ENCODE measurements around the gene PAXX.
"Not testable (repeated sequence)": the region's sequence is repeated elsewhere in the genome, so short reads cannot be mapped to it uniquely, and the experiment has no call there.

PAXX gene

DNA sequence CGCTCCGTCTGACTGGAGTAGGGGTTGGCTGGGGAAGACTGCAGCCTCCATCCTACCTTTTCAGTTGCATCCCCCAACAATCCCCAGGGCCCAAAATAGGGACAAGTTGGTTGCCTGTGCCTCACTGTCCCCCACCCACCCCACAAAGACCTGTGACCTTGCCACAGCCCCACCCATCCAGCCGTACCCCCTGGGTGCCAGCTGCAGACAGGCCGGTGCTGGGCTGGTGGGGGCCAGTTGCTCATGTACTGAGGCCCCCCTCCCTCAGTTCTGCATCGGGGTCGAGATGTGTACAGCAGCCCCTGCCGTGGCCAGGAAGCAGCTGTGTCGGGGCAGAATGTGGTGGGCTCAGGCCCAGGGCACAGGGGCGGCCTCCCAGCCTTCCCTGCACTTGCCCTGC, 9.1 kb upstream of the PAXX start:
- DNase-seq = no peak

DNA sequence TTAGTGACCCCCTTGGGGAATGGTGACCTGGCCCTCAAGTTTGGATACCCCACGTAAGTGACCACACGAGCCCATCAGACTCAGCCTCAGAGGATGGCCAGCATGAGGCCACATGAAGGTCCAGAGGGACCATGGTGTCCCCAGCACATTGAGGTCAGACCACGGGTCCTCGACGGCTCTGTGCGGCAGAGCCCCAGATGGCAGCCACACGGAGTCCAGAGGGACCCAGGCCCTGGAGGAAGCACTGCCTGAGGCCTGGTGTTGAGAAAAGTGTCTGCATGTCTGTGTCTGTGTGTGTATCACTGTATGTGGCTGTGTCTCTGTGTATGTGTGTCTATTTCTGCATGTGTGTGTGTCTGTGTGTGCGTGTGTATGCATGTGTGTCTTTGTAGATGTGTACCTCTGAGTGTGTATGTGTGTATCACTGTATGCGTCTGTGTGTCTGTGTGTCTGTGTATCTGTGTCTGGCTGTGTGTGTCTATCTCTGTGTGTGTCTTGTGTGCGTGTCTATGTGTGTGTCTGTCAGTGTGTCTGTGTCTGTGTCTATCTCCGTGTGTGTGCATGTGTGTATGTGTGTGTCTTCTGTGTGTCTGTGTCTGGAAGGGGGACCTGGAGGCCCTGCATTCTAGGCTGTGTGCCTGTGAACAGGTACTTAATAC, 8.4 kb upstream of the PAXX start:
- DNase-seq = no peak

DNA sequence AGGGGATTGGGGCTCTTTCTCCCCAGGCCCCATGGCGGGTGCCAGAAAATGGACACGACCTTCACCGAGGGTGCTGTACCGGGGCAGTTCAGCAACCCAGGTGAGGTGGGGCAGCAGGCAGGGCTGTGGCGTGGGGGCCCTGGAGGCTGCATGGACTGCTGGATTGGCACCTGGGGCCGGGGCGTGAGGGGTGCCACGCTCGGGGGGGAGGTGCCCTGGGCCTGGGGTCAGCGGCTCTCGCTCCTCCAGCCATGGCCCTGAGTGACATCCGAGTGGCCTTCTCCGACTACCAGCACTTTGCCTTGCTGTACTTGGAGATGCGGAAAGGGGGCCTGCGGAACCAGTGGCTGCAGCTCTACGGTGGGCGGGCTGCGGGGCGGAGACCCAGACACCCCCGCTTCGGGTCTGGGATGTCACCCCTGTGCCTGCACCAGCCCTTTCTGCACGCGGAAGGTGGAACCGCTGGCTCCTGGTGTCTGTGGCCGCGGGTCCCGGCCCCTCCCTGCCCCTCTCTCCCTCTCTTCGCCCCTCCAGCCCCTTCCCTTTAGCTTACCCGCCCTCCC, 7.7 kb upstream of the PAXX start:
- no peak for DNase-seq

DNA sequence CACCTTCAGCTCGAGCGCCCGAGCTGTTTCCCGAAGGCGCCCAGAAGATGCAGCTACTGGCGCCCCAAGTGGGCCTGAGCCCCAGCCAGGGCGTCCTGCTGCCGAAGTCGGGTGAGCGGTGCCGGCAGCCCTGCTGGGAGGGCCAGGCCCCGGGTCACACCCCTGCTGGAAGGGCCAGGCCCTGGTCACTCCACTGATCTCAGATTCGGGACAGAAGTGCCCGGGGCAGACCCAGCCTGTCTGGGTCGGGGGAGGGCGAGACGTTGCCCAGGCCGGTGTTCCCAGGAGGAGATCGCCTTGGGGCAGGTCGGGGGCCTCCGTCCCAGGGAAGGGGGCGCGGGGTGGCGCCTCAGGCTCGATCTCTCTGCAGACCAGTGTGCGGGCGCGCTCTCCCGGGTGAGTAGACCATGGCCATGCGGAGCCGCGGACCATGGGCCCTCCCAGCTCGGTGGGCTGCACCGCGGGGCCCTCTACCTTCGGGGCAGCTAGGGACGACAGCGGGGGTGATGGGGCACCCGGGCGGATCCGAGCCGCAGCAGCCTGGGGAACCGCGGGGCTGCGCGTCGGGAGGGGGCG, 7.1 kb upstream of the PAXX start:
- DNase-seq = no peak

DNA sequence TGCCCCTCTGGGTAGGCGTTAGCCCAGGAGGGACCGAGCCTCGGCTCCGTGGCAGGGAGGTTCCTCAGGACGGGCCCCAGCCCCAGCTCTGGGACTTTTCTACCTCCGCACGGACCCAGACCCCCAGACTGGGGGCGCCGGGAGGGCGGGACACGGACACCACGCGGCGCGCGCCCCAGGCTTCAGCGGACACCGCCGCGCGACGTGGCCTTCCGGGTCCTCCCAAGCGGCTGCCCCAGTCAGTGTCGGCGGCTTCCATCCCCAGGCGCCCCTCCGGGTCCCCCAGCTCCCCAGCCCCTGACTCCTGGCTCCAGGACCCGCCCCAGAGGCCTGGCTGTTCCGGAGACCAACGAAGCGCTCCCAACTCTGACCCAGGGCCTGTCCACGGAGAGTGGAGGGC, 6.4 kb upstream of the PAXX start:
- no peak for DNase-seq

DNA sequence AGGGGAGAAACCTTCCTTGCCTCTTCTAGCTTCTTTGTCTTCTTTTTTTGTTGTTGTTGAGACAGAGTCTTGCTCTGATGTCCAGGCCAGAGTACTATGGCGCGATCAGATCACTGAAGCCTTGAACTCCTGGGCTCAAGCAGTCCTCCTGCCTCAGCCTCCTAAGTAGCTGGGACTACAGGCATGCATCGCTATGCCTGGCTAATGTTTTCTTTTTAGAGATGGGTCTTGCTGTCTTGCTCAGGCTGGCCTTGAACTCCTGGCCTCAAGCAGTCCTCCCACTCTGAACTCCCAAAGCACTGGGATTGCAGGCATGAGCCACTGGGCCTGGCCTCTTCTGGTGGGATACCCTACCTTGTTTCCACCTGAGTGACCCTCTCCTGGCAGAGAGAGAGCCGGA, 3.4 kb upstream of the PAXX start:
- no peak for DNase-seq

DNA sequence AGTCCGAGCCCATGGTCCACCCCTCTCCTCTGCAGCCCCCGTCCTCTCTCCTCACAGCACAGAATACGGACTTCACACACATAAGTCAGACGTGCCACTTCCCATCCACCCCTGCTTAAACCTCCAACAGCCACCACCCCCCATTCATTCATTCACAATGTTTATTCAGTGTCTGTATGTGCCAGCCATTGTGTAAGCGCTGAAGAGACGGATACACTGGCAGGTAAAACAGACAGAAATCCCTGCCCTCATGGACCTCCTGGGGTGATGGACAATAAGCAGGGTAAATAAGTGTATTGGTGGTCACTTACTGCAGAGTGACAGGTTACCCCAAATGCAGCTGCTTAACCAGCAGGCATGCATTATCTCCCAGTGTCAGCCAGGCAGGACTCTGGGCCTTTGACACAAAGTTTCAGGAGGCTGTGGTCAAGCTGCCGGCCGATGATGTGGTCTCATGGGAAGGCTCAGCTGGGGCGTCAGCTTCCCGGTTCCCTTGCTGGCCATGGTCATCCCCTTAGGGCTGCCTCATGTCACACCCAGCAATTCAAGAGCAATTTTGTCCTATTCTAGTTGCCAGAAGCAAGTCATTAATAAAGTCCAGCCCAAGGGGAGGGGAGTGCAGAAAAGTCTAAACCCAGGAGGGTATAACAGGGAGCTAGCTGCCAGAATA, 1.8 kb upstream of the PAXX start:
- no peak for DNase-seq

DNA sequence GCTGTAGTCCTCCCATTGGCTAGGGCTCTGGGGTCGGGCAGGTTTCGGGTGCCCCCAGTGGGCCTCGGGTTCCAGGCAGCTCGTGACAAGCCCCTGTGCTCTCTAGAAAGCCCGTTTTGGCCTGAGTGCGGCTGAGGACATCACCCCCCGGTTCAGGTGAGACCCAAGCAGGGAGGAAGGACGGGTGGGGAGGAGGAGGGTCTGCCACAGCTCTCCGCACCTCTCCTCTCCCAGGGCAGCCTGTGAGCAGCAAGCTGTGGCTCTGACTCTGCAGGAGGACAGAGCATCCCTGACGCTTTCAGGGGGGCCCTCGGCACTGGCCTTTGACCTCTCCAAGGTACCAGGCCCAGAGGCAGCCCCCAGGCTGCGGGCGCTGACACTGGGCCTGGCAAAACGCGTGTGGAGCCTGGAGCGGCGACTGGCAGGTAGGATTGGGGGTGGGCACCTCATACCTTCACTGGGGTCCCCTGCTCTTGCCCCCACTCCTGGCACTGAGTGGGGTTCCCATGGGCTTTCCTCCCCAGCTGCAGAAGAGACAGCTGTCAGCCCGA, 672 bp downstream of the PAXX start:
- no peak for DNase-seq

DNA sequence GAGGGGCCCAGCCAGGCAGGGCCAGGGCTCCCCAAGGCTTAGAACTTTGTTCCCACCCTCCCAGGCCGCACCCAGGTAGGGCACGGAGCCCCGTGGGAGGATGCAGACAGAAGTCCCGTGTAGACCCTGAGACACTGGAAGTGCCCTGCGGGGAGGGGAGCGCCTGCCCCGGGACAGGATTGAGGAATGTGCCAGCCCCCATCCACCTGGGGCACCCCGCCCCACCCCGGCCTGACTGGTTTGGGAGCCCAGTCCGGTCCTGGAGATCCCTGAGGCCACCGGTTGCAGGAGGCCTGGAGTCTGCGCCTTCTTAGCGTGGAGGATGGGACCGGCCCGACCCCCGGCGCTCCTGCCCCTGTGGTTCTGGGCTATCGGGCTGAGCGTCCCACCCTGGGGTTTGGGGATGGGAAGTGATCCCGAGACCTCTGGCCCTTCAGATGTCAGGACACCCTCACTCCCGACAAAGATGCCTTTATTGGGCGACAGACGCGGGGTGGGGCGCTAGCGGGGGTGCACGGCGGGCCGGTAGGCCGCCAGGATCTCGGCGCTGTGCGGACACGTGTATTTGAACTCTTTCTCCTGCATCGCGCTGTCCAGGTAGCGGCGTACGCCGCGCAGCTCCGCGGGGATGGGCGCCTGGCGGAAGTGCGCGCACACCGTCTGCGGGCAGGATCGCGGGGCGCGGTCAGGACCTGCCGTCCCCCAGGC, 2.1 kb downstream of the PAXX start:
- DNase-seq = no peak

DNA sequence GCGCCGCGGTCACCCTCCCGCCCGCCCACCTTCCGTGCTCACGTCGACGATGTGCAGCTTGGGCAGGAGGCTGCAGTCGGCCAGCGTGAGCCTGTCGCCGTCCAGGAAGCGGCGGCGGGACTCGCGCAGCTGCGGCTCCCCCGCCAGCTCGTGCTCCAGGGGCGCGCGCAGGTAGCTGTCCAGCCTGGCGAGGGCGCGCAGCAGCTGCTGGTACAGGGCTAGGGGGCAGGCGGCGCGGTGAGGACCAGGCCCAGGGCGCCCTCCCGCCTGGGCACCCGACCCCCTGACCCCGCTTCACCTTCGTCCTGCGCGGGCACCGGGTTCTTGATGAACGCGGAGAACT, 2.6 kb downstream of the PAXX start:
- no peak for DNase-seq

DNA sequence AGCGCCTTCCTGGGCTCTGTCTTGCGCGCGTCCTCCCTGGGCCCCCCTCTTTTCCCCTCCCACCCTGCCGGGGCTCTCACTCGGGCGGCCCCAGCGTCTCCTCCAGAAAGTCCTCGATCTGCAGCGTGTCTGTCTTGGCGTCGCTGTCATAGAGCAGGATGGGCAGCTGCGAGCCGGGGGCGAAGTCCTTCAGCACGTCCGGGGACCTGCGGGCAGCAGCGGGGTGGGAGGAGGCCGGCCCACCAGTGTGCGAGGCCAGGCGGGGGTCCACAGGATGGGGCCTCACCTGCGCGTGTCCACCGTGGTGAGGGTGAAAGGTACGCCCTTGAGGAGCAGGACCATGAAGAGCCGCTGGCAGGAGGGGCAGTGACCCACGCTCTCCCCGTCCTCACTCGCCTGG, 3.1 kb downstream of the PAXX start:
- DNase-seq = no peak

DNA sequence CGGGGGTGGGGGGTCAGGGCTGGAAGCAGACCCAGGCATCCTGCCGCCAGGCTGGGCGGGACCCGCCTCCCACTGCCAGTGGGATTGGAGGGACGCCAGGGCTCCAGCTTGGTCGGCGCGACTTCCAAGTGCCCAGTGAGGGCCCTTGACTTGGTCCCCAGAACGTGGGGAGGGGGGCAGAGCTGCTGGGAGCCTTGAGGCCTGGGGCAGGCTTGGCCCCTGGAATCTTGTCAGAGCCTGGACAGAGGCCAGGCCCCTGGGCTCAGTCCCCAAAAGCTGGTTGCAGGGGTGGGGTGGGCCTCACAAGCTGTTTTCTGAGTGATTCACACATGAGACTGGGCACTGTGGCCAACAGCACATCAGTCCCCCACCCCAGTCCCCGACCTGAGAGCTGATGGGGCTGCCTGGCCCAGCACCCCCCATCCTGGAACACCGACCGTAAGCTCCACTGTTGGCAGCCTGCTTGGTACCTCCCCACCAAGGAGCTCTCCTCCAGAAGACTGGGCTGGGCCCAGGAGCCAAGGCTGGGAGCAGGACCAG, 3.6 kb downstream of the PAXX start:
- DNase-seq = no peak

DNA sequence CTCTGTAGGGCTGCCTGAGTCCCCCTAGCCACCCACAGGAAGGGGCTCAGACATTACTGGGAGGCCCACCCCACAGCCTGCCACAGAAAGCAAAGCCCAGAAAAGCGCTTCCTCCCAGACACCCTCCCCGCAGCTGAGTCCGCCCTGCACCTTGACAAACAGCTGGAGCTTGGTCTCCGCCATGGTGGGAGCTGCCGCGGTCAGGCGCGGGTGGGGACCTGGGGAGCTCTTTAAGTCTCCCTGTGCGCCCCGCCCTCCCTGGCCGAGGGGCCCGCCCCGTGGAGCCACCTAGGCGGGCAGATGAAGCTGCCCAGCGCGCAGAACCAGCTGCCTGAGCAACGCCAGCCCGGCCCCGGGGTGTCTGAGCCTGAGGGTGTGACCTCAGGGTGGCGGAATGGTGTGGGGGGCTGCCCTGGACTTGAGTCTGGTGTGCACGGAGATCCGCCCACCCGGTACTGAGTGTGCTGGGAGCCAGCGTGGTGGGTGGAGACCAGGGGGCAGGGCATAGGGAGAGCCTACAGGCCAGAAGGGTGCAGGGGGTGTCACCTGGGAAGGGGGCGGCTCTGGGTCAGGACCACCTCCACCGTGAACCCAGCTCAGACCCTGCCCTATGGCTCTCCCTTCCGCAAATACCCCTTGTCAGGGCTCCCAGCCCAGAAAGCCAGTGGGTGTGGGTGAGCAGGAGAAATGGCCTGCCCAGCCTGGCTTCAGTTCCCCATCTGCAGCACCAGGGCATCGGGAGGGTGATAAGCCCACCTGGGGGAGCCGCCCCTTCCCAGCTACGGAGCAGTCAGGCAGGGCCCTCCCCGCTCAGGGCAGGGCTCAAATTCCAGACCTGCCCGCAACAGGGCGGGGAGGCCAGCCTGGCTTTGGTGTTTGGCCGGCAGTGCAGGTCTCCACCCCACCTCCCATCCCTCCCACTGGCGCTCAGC, 4.4 kb downstream of the PAXX start, which contains the start of gene CLIC3:
Gene CLIC3 (minus strand): TSS at position 208 of the 932 bp plus-strand sequence. CDS start 25 bp downstream, at position 183.
- peak; percentile 36 for DNase-seq

DNA sequence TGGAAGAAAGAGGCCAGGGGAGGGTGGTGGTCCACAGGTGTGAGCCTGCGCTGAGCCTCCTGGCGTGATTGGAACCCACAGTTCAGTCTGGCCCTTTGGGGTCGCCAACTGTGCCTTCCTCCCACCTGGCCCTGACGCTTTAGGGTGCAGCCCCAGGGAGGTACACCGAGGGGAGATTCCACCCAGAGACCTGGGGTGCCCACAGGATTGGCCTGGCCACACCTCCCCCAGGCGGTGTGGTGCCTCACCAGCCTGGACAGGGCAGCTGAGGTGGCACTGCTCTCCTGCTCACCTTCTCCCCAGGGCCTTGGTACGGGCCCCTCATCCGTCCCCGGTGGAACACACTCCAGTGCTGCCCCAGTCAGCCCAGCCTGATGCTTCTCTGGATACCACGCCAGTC, 5.1 kb downstream of the PAXX start:
- DNase-seq = no peak

DNA sequence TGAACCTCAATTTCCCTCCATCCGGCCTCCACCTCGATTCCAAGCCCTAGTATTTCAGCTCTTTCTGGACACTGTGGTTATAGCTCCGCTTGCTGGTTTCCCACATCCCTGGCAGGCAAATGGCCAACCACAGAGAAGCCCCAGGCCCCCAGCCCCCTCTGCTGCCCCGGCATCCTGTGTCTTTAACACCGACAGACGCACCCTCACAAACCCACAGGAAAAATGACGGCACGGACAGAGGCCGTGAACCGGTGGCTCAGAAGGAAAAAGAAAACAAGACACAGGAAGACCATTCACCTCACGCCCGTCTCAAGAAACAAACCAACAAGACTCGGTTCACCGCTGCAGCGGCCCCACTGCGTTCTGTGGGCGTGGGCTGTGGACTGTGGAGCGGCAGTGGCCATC, 5.6 kb downstream of the PAXX start:
- no peak for DNase-seq

DNA sequence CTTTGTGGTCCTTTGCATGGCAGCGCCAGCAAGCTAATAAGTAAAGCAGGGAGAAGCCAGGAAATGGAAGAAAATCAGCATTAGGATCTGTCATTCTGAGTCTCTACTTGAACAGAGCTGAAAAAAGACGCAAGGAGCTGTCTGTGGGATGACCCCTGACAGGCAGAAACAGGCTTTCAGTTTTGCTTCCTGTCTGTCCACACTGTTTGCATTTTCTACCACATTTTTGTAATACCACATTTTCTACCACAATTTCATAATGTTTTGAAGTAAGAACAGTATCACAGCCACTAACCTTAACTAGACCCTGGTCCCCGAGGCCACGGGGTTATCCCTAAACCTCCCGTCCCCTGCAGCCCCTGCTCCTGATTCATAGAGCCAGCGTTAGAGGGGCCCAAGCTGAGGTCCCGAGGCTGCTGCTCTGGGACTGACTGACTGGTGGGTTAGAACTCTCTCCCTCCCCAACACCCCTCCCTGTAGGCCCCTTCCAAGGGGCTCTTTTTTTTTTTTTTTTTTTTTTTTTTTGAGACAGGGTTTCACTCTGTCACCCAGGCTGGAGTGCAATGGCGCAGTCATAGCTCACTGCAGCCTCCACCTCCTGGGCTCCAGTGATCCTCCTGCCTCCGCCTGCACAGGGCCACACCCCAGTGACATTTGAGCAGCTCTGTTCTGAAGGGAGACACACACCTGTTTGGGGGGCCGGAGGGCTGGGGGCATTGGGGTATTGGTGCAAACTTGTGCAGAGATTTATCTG, 8.1 kb downstream of the PAXX start:
- DNase-seq = no peak

DNA sequence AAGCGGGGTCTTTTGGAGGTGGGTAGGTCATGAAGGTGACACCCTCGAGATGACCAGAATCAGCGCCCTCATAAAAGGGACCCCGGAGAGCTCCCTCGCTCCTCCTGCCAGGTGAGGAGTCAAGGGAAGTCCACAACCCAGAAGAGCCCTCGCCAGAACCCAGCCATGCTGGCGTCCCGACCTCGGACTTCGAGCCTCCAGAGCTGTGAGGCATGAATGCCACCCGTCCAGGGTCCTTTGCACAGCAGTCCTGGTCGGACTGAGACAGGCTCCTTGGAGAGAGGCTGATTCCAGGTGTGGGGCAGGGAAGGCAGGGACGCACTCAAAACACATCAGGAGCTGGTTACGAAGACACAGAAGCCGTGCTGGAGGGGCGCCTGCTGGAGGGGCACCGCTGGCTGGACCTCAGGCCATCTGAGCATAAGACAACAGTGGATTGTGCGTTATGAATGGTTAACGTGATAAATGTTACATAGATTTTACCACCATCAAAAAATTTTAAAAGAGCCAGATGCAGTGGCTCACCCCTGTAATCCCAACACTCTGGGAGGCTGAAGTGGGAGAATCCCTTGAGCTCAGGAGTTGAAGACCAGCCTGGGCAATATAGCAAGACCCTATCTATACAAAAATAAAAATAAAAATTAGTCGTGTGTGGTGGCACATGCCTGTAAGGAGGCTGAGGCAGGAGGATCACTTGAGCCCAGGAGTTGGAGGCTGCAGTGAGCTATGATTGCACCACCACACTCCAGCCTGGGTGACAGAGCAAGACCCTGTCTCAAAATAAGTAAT, 9.8 kb downstream of the PAXX start:
- no peak for DNase-seq

DNA sequence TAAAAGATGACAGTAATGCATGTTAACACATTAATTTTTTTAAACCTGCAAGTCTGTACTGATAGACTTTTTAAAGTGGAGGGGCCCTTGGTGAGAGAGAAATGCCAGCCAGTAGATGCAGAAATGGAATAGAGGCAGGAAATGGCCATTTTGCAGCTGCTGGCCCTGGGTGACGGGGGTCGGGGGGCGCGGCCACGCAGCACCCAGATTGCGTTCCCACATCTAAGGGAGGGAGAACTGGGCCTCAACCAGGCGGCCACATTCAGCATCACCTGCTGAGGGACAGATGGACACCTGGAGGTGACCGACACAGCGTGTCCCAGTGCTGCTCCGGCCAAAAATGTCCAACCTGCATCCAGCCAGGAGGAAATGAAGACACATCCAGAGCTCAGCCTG, 10.4 kb downstream of the PAXX start:
- no peak for DNase-seq

DNA sequence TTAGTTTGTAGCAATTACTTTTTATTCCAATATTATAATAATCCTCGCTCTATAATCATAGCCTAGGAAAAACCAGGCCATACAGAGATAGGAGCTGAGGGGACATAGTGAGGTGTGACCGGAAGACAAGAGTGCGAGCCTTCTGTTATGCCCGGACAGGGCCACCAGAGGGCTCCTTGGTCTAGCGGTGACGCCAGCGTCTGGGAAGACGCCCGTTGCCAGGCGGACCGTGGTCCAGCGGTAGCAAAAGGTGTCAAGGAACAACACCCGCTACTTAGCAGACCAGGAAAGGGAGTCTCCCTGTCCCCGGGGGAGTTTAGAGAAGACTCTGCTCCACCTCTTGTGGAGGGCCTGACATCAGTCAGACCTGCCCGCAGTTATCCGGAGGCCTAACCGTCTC, 12.1 kb downstream of the PAXX start:
- not testable (repeated sequence) for DNase-seq
